Measurements from ENCODE around the gene STRN4. TPM values are rescaled to one million over a fixed set of nuclear protein-coding genes. Genes with fewer than 3 reads are reported as not detected.

Gene STRN4
- total RNA-seq, 2 experiments from 2014 or later: 75.1 to 78.5 TPM

GRCh38 chr19:46692918-46693722 lies 53.1 kb downstream of the STRN4 start:
- POLR2A ChIA-PET: interaction anchor here (1.4 kb wide), 1 partner anchor 12 kb away, joined by 4 read pairs; no protein-coding TSS in a partner anchor
- no peaks in the 10 kb centered on the region for H3K4me1 Mint-ChIP-seq
- no peak overlapping the region for H3K4me3 Mint-ChIP-seq
- H3K9me3 Mint-ChIP-seq: no peaks in the 10 kb centered on the region
- H3K27me3 Mint-ChIP-seq: no peaks in the 10 kb centered on the region
- CTCF ChIA-PET: no interaction called here
- DNase-seq: no peak
- peaks cover 83% of the 10 kb centered on the region for H3K36me3 Mint-ChIP-seq (ENCODE audit: low read depth)
- H3K27ac Mint-ChIP-seq: peak overlapping the region; percentile 8

DNA sequence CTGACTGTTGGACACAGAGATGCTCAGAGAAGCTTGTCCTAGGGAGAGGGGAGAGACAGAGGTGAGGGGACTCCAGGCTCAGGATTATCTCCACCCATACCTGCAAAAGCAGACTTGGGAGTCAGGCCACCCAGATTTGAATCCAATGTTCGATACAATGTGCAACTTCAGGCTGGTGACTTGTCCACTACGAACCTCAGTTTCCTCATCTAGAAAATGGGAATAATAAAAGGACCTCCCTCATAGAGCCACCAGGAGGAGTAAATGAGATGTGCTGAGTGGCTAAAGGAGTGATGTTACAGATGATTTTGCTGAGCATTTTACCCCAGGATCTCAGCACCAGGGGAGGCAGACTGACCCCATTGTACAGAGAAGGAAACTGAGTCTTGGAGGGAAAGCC lies 54.3 kb downstream of the STRN4 start:
- H3K27ac Mint-ChIP-seq: no peak overlapping the region

GRCh38 chr19:46691104-46691503 lies 55.1 kb downstream of the STRN4 start:
- H3K4me1 Mint-ChIP-seq: no peaks in the 10 kb centered on the region
- no peaks in the 10 kb centered on the region for H3K27me3 Mint-ChIP-seq
- POLR2A ChIA-PET: interaction anchor here (1.2 to 1.5 kb wide), 3 partner anchors 11 to 40 kb away, joined by 3 to 5 read pairs (median 3); no protein-coding TSS in a partner anchor
- H3K36me3 Mint-ChIP-seq (ENCODE audit: low read depth): peaks cover 76% of the 10 kb centered on the region
- CTCF ChIA-PET: interaction anchor here (0.8 to 1.4 kb wide), 3 partner anchors 13 to 37 kb away, joined by 3 to 5 read pairs (median 4); no protein-coding TSS in a partner anchor
- no peak overlapping the region for H3K27ac Mint-ChIP-seq
- no peak overlapping the region for H3K4me3 Mint-ChIP-seq
- no peaks in the 10 kb centered on the region for H3K9me3 Mint-ChIP-seq
- no peak for DNase-seq

More for the DNA sequence above, 54.3 kb downstream of the STRN4 start:
- Mint-ChIP-seq H3K4me3 (no peak overlapping the region), H3K36me3 (ENCODE audit: low read depth) (peaks cover 81% of the 10 kb centered on the region), H3K9me3 (no peaks in the 10 kb centered on the region), H3K27me3 (no peaks in the 10 kb centered on the region), H3K4me1 (no peaks in the 10 kb centered on the region)
- ChIA-PET POLR2A (interaction anchor here (1.2 to 1.5 kb wide), 3 partner anchors 12 to 39 kb away, joined by 3 to 5 read pairs (median 3); no protein-coding TSS in a partner anchor), CTCF (no interaction called here)
- no peak for DNase-seq

DNA sequence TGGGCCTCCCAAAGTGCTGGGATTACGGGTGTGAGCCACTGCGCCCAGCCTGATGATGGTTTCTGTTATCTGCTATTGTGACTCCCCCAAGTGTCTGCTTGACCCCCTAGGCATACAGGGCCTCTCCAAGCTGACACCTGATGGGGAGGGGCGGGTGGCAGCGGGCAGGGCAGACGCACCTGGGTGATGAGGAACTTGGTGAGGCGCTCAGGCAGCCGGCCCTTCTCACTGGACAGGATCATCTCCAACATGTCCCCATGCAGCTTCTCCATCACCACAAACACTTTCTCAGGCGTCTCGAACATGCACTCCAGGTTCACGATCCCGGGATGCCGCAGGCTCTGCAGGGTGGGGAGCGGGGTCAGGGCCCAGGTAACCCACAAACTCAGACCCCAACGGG lies 56.9 kb downstream of the STRN4 start:
- Mint-ChIP-seq H3K27ac (no peak overlapping the region), H3K36me3 (ENCODE audit: low read depth) (peaks cover 75% of the 10 kb centered on the region), H3K27me3 (no peaks in the 10 kb centered on the region), H3K4me3 (no peak overlapping the region), H3K4me1 (peaks cover 1% of the 10 kb centered on the region), H3K9me3 (no peaks in the 10 kb centered on the region)
- POLR2A ChIA-PET: no interaction called here
- CTCF ChIA-PET: interaction anchor here (1.7 kb wide), 1 partner anchor 39 kb away, joined by 7 read pairs; no protein-coding TSS in a partner anchor
- DNase-seq: no peak

DNA sequence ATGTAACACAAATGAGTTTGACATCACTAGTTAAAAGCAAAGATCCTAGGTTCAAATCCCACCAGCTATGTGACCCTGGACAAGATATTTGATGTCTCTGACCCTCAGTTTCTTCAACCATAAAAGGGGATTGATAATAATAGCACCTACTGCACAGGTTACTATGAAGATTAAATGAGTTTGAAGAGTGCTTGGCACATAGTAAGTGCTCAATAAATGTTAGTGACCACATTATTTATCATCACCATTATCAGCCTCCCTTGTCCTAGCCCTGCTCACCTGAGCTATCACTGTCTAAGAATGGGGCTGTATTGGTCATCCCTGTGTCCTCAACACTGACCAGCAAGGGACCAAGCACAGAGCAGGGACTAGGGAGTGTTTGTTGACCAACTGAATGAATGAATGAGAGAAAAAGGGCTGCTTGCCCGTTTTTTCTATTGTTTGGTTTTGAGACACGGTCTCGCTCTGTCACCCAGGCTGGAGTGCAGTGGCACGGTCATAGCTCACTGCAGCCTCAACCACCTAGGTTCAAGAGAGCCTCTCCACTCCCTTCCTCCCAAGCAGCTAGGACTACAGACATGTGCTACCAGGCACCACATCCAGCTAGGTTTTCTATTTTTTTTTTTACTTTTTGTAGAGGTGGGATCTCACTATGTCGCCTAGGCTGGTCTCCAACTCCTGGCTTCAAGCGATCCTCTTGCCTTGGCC lies 58.7 kb downstream of the STRN4 start:
- Mint-ChIP-seq H3K9me3 (no peaks in the 10 kb centered on the region), H3K4me3 (no peak overlapping the region), H3K36me3 (ENCODE audit: low read depth) (peaks cover 73% of the 10 kb centered on the region), H3K27me3 (no peaks in the 10 kb centered on the region), H3K4me1 (peaks cover 1% of the 10 kb centered on the region), H3K27ac (no peak overlapping the region)
- ChIA-PET POLR2A (no interaction called here), CTCF (interaction anchor here (0.5 to 1.7 kb wide), 4 partner anchors 12 to 66 kb away, joined by 3 to 7 read pairs (median 4); no protein-coding TSS in a partner anchor)
- no peak for DNase-seq

GRCh38 chr19:46685189-46685588 lies 61.1 kb downstream of the STRN4 start:
- H3K4me1 Mint-ChIP-seq: peaks cover 1% of the 10 kb centered on the region
- no peaks in the 10 kb centered on the region for H3K27me3 Mint-ChIP-seq
- no peak overlapping the region for H3K4me3 Mint-ChIP-seq
- ChIA-PET POLR2A (no interaction called here), CTCF (interaction anchor here (0.7 to 1.4 kb wide), 2 partner anchors 18 to 69 kb away, joined by 3 read pairs; no protein-coding TSS in a partner anchor)
- H3K36me3 Mint-ChIP-seq (ENCODE audit: low read depth): peaks cover 64% of the 10 kb centered on the region
- no peaks in the 10 kb centered on the region for H3K9me3 Mint-ChIP-seq
- peak overlapping the region; percentile 26 for H3K27ac Mint-ChIP-seq
- DNase-seq: no peak

DNA sequence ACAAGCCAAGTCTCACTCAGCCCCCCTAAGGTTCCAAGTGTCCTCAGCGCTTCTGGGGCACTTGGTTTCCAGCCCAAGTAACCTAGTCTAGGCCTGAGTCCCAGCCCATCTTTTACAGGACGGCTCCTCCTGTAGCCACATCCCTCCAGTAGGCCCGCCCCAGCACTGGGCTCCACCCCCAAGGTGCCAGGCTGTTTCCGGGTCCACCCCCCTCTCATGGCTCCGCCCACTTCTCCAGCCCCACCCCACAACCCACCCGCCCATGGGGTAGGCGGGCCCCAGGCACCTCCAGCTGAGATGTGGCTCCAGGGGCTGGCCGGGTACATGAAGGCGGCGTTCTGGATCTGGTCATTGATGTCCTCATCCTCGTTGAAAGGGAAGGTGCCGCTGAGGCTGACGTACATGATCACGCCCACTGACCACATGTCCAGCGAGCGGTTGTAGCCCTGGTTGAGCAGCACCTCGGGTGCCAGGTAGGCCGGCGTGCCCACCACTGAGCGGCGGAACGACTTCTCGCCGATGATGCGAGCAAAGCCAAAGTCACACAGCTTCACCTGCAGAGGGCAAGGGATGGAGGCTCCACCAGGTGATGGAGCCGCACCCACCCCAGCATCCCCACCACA lies 68.0 kb downstream of the STRN4 start:
- Mint-ChIP-seq H3K27me3 (no peaks in the 10 kb centered on the region), H3K4me1 (peaks cover 16% of the 10 kb centered on the region), H3K36me3 (ENCODE audit: low read depth) (peaks cover 82% of the 10 kb centered on the region), H3K9me3 (no peaks in the 10 kb centered on the region), H3K27ac (no peak overlapping the region), H3K4me3 (no peak overlapping the region)
- CTCF ChIA-PET: interaction anchor here (1.6 kb wide), 1 partner anchor 26 kb away, joined by 5 read pairs; no protein-coding TSS in a partner anchor
- POLR2A ChIA-PET: interaction anchor here (1.3 kb wide), 1 partner anchor 66 kb away, joined by 3 read pairs; no protein-coding TSS in a partner anchor
- DNase-seq: peak; percentile 71

- POLR2A ChIA-PET: no interaction called here
- CTCF ChIA-PET: interaction anchor here (2.7 kb wide), 1 partner anchor 13 kb away, joined by 14 read pairs; the partner anchor contains the start of gene DACT3
Measured at GRCh38 chr19:46674416-46675178, 71.7 kb downstream of the STRN4 start.

GRCh38 chr19:46670813-46671212 lies 75.4 kb downstream of the STRN4 start:
- POLR2A ChIA-PET: interaction anchor here (1.0 kb wide), 1 partner anchor 10 kb away, joined by 3 read pairs; the partner anchor contains the start of gene DACT3
- no peak for DNase-seq
- H3K36me3 Mint-ChIP-seq (ENCODE audit: low read depth): peaks cover 41% of the 10 kb centered on the region
- no peaks in the 10 kb centered on the region for H3K4me1 Mint-ChIP-seq
- peak overlapping the region; percentile 21 for H3K27ac Mint-ChIP-seq
- CTCF ChIA-PET: interaction anchor here (0.7 to 3.0 kb wide), 2 partner anchors 9 to 54 kb away, joined by 7 to 14 read pairs; partner anchors contain the start of gene DACT3
- H3K27me3 Mint-ChIP-seq: no peaks in the 10 kb centered on the region
- H3K4me3 Mint-ChIP-seq: no peak overlapping the region
- H3K9me3 Mint-ChIP-seq: peaks cover 2% of the 10 kb centered on the region

More at GRCh38 chr19:46674416-46675178, 71.7 kb downstream of the STRN4 start:
- Mint-ChIP-seq H3K4me3 (no peak overlapping the region), H3K4me1 (peaks cover 14% of the 10 kb centered on the region), H3K27ac (no peak overlapping the region), H3K9me3 (peaks cover 2% of the 10 kb centered on the region), H3K27me3 (no peaks in the 10 kb centered on the region), H3K36me3 (ENCODE audit: low read depth) (peaks cover 75% of the 10 kb centered on the region)
- no peak for DNase-seq

Other genes starting within 250 kb of the STRN4 start
- 100 to 1,000 TPM; 446 to 465 TPM for gene CALM3, start 145.1 kb downstream of the STRN4 start, total RNA-seq
- gene PTGIR, start 121.4 kb downstream of the STRN4 start, total RNA-seq: 1 to 10 TPM; 5.3 to 5.6 TPM
- 1 to 10 TPM; 3.1 to 3.4 TPM for gene GNG8, start 110.2 kb downstream of the STRN4 start, total RNA-seq
- under 1 TPM; 0.15 to 0.20 TPM for gene DACT3, start 85.3 kb downstream of the STRN4 start, total RNA-seq
- gene PRKD2, start 29.3 kb downstream of the STRN4 start, total RNA-seq: 100 to 1,000 TPM; 167 to 177 TPM
- gene FKRP, start 393 bp downstream of the STRN4 start, total RNA-seq: 10 to 100 TPM; 13.4 to 15.4 TPM
- gene SLC1A5, start 42.1 kb upstream of the STRN4 start, total RNA-seq: 100 to 1,000 TPM; 200 to 208 TPM
- gene AP2S1, start 104.4 kb upstream of the STRN4 start, total RNA-seq: 100 to 1,000 TPM; 116 to 117 TPM
- 10 to 100 TPM; 35.4 to 36.0 TPM for gene ARHGAP35, start 114.5 kb upstream of the STRN4 start, total RNA-seq